Liver (tissue), 9 donors: Measurements from ENCODE around the gene CBX6. TPM values are rescaled to one million over a fixed set of nuclear protein-coding genes. Genes with fewer than 3 reads are reported as not detected.

Source experiments
- DNase-seq: peaks from one replicate; pipeline ENCODE4 v3.0.0-alpha.2; 2017; ENCODE audit warnings: low spot score
- H3K27ac ChIP-seq, 2 donors: one replicate each; pipeline ENCODE4 v1.7.0; 2013; ENCODE audit warnings: inconsistent platforms in 2 of 2, low read length in 2 of 2, control low read depth in 1 of 2, low read depth in 1 of 2, mild to moderate bottlenecking in 1 of 2
- H3K27me3 ChIP-seq, 4 donors: one replicate each; pipeline versions ENCODE4 v1.6.1 to v1.7.0; 2013; ENCODE audit warnings: low read length in 3 of 4, inconsistent platforms in 1 of 4, mild to moderate bottlenecking in 1 of 4, moderate library complexity in 1 of 4; ENCODE audit not compliant: control insufficient read depth in 4 of 4, insufficient read depth in 4 of 4
- H3K36me3 ChIP-seq, 4 donors: one replicate each; pipeline versions ENCODE4 v1.6.1 to v1.7.0; 2013; ENCODE audit warnings: low read length in 3 of 4, mild to moderate bottlenecking in 3 of 4, low read depth in 1 of 4, moderate library complexity in 1 of 4; ENCODE audit not compliant: control insufficient read depth in 4 of 4, insufficient read depth in 3 of 4
- H3K4me1 ChIP-seq, 4 donors: one replicate each; pipeline versions ENCODE4 v1.6.1 to v1.7.0; 2013; ENCODE audit warnings: low read length in 3 of 4, mild to moderate bottlenecking in 3 of 4, moderate library complexity in 1 of 4; ENCODE audit not compliant: control insufficient read depth in 4 of 4, insufficient read depth in 4 of 4
- H3K4me3 ChIP-seq, 3 donors: one replicate each; pipeline versions ENCODE4 v1.6.1 to v1.7.0; 2013; ENCODE audit warnings: low read length in 3 of 3, control low read depth in 1 of 3, low read depth in 1 of 3, mild to moderate bottlenecking in 1 of 3
- H3K9ac ChIP-seq, 2 donors: one replicate each; pipeline ENCODE4 v1.7.0; 2013; ENCODE audit warnings: low read length in 2 of 2, mild to moderate bottlenecking in 2 of 2, moderate library complexity in 2 of 2, control low read depth in 1 of 2, low read depth in 1 of 2
- H3K9me3 ChIP-seq, 4 donors: one replicate each; pipeline versions ENCODE4 v1.6.1 to v1.7.0; 2013; ENCODE audit warnings: low read length in 3 of 4; ENCODE audit not compliant: control insufficient read depth in 4 of 4
- ATF3 ChIP-seq: IDR thresholded peaks from 2 replicates; pipeline ENCODE4 v1.6.1; 2016; ENCODE audit warnings: antibody characterized with exemption
- FOXA1 ChIP-seq: IDR thresholded peaks from 2 replicates; pipeline ENCODE4 v1.6.1; 2016; ENCODE audit warnings: antibody characterized with exemption
- FOXA2 ChIP-seq: IDR thresholded peaks from 2 replicates; pipeline ENCODE4 v1.6.1; 2016; ENCODE audit warnings: antibody characterized with exemption
- GABPA ChIP-seq, 2 donors: IDR thresholded peaks in 1 of 2; conservative IDR thresholded peaks in 1 of 2; 2 replicates each; pipeline ENCODE4 v1.6.1; 2016; ENCODE audit warnings: antibody characterized with exemption in 2 of 2, mild to moderate bottlenecking in 1 of 2, moderate library complexity in 1 of 2
- HNF4G ChIP-seq: IDR thresholded peaks from 2 replicates; pipeline ENCODE4 v1.6.1; 2016; ENCODE audit warnings: antibody characterized with exemption
- JUND ChIP-seq, 2 donors: IDR thresholded peaks; 2 replicates each; pipeline ENCODE4 v1.6.1; 2016; ENCODE audit warnings: antibody characterized with exemption in 2 of 2
- MAX ChIP-seq: IDR thresholded peaks from 2 replicates; pipeline ENCODE4 v1.6.1; 2016; ENCODE audit warnings: antibody characterized with exemption
- REST ChIP-seq: IDR thresholded peaks from 2 replicates; pipeline ENCODE4 v1.6.1; 2016; ENCODE audit warnings: antibody characterized with exemption, mild to moderate bottlenecking
- SP1 ChIP-seq: IDR thresholded peaks from 2 replicates; pipeline ENCODE4 v1.6.1; 2018; ENCODE audit warnings: antibody characterized with exemption, mild to moderate bottlenecking
- WGBS: extraction: QIAGEN DNeasy Blood & Tissue Kit; methylation state at CpG from one replicate; pipeline ENCODE4 v1.1.7; 2013; 5-methylcytosine and 5-hydroxymethylcytosine counted together
- polyA plus RNA-seq, 2 donors: library from polyadenylated mRNA; stranded (reverse) in 1 of 2; unstranded in 1 of 2; fragments of 200-250 nt in 1 of 2; fragments of >200 nt in 1 of 2; fragmentation: Nextera tagmentation in 1 of 2; extraction: Ambion mirVana in 1 of 2; gene quantifications; one replicate each; pipeline versions ENCODE4 v1.2.1 to v1.2.3, GENCODE V29; 2013 to 2015
- total RNA-seq, 2 donors: library from RNA; depleted of rRNA; stranded (reverse); fragments of >200 nt; gene quantifications; one replicate each; pipeline ENCODE4 v1.2.3, GENCODE V29; 2014
- donor health status: healthy.
- donor health status: healthy.
- donor health status: healthy.
- donor health status: healthy.
- donor health status: healthy.

CBX6 gene
- total and polyA plus RNA-seq, 4 donors: 7.3 to 11.0 (median 10.2) TPM

GRCh38 chr22:38833061-38833460, 39.0 kb downstream of the CBX6 start:
- Histone ChIP-seq H3K9me3 (peaks cover 0 to 16% (median 4%) of the 10 kb centered on the region in 4 donors), H3K27ac (no peak overlapping the region), H3K36me3 (no peaks in the 10 kb centered on the region), H3K9ac (no peak overlapping the region), H3K4me1 (no peaks in the 10 kb centered on the region), H3K4me3 (no peak overlapping the region), H3K27me3 (no peaks in the 10 kb centered on the region)
- no peak for DNase-seq
- 66% methylated on average over 3 of the region's 3 CpGs for WGBS
- no peak for TF ChIP-seq GABPA (IDR thresholded peaks at IDR 0.05 in 1 of 2, conservative IDR thresholded peaks at IDR 0.05 in 1 of 2)

GRCh38 chr22:38832005-38832978, 39.7 kb downstream of the CBX6 start:
- no peak overlapping the region for H3K9ac ChIP-seq
- H3K4me3 ChIP-seq: no peak overlapping the region
- no peak overlapping the region for H3K27ac ChIP-seq
- 81% methylated on average over 30 of the region's 30 CpGs for WGBS
- no peaks in the 10 kb centered on the region for H3K4me1 ChIP-seq
- no peak for DNase-seq
- H3K27me3 ChIP-seq: no peaks in the 10 kb centered on the region
- H3K36me3 ChIP-seq: no peaks in the 10 kb centered on the region
- TF ChIP-seq FOXA1 (no peak), JUND (IDR thresholded peaks at IDR 0.05) (no peak), SP1 (no peak), HNF4G (no peak), REST (no peak), MAX (no peak), FOXA2 (no peak)
- peaks cover 0 to 16% (median 4%) of the 10 kb centered on the region in 4 donors for H3K9me3 ChIP-seq

GRCh38 chr22:38831166-38831945, 40.7 kb downstream of the CBX6 start:
- TF ChIP-seq HNF4G: no peak
- no peak for TF ChIP-seq ATF3
- 89% methylated on average over 16 of the region's 16 CpGs for WGBS
- H3K9ac ChIP-seq: no peak overlapping the region

More at GRCh38 chr22:38831166-38831945, 40.7 kb downstream of the CBX6 start:
- no peaks in the 10 kb centered on the region for H3K27me3 ChIP-seq
- no peaks in the 10 kb centered on the region for H3K4me1 ChIP-seq
- no peak overlapping the region for H3K4me3 ChIP-seq
- no peak for DNase-seq
- peaks cover 0 to 16% (median 4%) of the 10 kb centered on the region in 4 donors for H3K9me3 ChIP-seq
- no peaks in the 10 kb centered on the region for H3K36me3 ChIP-seq
- H3K27ac ChIP-seq: no peak overlapping the region
